Smooth muscle cell (in vitro differentiated cells): Measurements from ENCODE around the gene FBXO5. TPM values are rescaled to one million over a fixed set of nuclear protein-coding genes. Genes with fewer than 3 reads are reported as not detected.
A peak's percentile ranks its signal among the peaks of the same experiment; 100 is the strongest.

Source experiments
- DNase-seq: peaks from one replicate; lab custom pipeline; 2025; ENCODE audit not compliant: unreplicated experiment; lab: John Stamatoyannopoulos, UW
- H2AFZ ChIP-seq: fragments of 200-600 bp; sonication (generic); 2 replicates; pipeline ENCODE4 v1.6.0; 2016; ENCODE audit warnings: antibody characterized with exemption, low read depth, mild to moderate bottlenecking
- H3F3A ChIP-seq: fragments of 200-600 bp; sonication (generic); 2 replicates; pipeline ENCODE4 v1.6.0; 2017; ENCODE audit warnings: antibody characterized with exemption, low read depth
- H3K27ac ChIP-seq: fragments of 200-600 bp; sonication (generic); 2 replicates; pipeline ENCODE4 v1.5.1; 2016; ENCODE audit warnings: low read depth, mild to moderate bottlenecking
- H3K27me3 ChIP-seq: fragments of 200-600 bp; sonication (generic); 2 replicates; pipeline ENCODE4 v1.6.1; 2016; ENCODE audit warnings: low read depth, mild to moderate bottlenecking
- H3K36me3 ChIP-seq: fragments of 200-600 bp; sonication (generic); 2 replicates; pipeline ENCODE4 v1.5.1; 2016; ENCODE audit warnings: low read depth
- H3K4me1 ChIP-seq: fragments of 200-600 bp; sonication (generic); 2 replicates; pipeline ENCODE4 v1.5.1; 2016; ENCODE audit warnings: low read depth
- H3K4me2 ChIP-seq: fragments of 200-600 bp; sonication (generic); 2 replicates; pipeline ENCODE4 v1.6.0; 2016; ENCODE audit warnings: mild to moderate bottlenecking
- H3K4me3 ChIP-seq: fragments of 200-600 bp; sonication (generic); 2 replicates; pipeline ENCODE4 v1.5.1; 2016; ENCODE audit warnings: mild to moderate bottlenecking
- H3K79me2 ChIP-seq: fragments of 200-600 bp; sonication (generic); 2 replicates; pipeline ENCODE4 v1.6.0; 2016; ENCODE audit warnings: low read depth, mild to moderate bottlenecking
- H3K9ac ChIP-seq: fragments of 200-600 bp; sonication (generic); 2 replicates; pipeline ENCODE4 v1.6.0; 2016; ENCODE audit warnings: low read depth
- H3K9me3 ChIP-seq: fragments of 200-600 bp; sonication (generic); replicated peaks from 2 replicates; pipeline ENCODE4 v1.5.1; 2016; ENCODE audit warnings: low read depth
- H4K20me1 ChIP-seq: fragments of 200-600 bp; sonication (generic); 2 replicates; pipeline ENCODE4 v1.6.0; 2016; ENCODE audit warnings: low read depth
- WGBS: methylation state at CpG from one replicate; pipeline ENCODE4 v1.1.7; 2016; ENCODE audit warnings: low lambda C conversion rate; 5-methylcytosine and 5-hydroxymethylcytosine counted together
- polyA plus RNA-seq: library from polyadenylated mRNA; unstranded; fragments of >200 nt; fragmentation: Nextera tagmentation; extraction: Ambion mirVana; gene quantifications from 2 replicates; pipeline ENCODE4 v1.2.1, GENCODE V29; 2016
- total RNA-seq: library from RNA; depleted of rRNA; stranded (reverse); fragments of >200 nt; gene quantifications from 2 replicates; pipeline ENCODE4 v1.2.3, GENCODE V29; 2014
- TF ChIP-seq, protein P1 (sequence below): fragments of 200-600 bp; sonication (generic); IDR thresholded peaks from 2 replicates; pipeline ENCODE4 v1.5.1; 2017; ENCODE audit warnings: borderline replicate concordance, mild to moderate bottlenecking, antibody characterized with exemption; ENCODE audit not compliant: insufficient read depth, poor library complexity, severe bottlenecking

FBXO5 gene, protein sequence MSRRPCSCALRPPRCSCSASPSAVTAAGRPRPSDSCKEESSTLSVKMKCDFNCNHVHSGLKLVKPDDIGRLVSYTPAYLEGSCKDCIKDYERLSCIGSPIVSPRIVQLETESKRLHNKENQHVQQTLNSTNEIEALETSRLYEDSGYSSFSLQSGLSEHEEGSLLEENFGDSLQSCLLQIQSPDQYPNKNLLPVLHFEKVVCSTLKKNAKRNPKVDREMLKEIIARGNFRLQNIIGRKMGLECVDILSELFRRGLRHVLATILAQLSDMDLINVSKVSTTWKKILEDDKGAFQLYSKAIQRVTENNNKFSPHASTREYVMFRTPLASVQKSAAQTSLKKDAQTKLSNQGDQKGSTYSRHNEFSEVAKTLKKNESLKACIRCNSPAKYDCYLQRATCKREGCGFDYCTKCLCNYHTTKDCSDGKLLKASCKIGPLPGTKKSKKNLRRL
- total RNA-seq (10.7 and 11.4 TPM in 2 replicates), polyA plus RNA-seq (8.0 and 9.2 TPM in 2 replicates)

- peaks cover 8% of the 10 kb centered on the region for H3F3A ChIP-seq
- H3K27ac ChIP-seq = peak within 1 kb of the TSS; percentile 81
- peaks cover 49% of the 10 kb centered on the region for H3K4me1 ChIP-seq
- H3K36me3 ChIP-seq = no peaks in the 10 kb centered on the region
- H3K79me2 ChIP-seq = peaks cover 68% of the 10 kb centered on the region
- peak within 1 kb of the TSS; percentile 99 for H3K4me2 ChIP-seq
- H3K9ac ChIP-seq = peak within 1 kb of the TSS; percentile 71
- no peaks in the 10 kb centered on the region for H3K27me3 ChIP-seq
- H2AFZ ChIP-seq = peak within 1 kb of the TSS; percentile 49
- WGBS = under 1% methylated on average over 65 of the region's 66 CpGs
- H3K9me3 ChIP-seq = no peaks in the 10 kb centered on the region
- DNase-seq = peak; percentile 98
- peaks cover 42% of the 10 kb centered on the region for H4K20me1 ChIP-seq
- peak within 1 kb of the TSS; percentile 99 for H3K4me3 ChIP-seq
- TF ChIP-seq, protein P1, sequence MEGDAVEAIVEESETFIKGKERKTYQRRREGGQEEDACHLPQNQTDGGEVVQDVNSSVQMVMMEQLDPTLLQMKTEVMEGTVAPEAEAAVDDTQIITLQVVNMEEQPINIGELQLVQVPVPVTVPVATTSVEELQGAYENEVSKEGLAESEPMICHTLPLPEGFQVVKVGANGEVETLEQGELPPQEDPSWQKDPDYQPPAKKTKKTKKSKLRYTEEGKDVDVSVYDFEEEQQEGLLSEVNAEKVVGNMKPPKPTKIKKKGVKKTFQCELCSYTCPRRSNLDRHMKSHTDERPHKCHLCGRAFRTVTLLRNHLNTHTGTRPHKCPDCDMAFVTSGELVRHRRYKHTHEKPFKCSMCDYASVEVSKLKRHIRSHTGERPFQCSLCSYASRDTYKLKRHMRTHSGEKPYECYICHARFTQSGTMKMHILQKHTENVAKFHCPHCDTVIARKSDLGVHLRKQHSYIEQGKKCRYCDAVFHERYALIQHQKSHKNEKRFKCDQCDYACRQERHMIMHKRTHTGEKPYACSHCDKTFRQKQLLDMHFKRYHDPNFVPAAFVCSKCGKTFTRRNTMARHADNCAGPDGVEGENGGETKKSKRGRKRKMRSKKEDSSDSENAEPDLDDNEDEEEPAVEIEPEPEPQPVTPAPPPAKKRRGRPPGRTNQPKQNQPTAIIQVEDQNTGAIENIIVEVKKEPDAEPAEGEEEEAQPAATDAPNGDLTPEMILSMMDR = no peak
These were observed at the start of gene FBXO5 for GRCh38 chr6:152982904-152983636. Gene FBXO5 (minus strand): TSS chr6:152983041. CDS start chr6:152982959, 82 bp downstream.

GRCh38 chr6:153032255-153032882 is 49.5 kb upstream of the FBXO5 start:
- Histone ChIP-seq H3K4me2 (no peak overlapping the region), H3K9me3 (no peaks in the 10 kb centered on the region), H3K4me3 (no peak overlapping the region), H3K4me1 (no peaks in the 10 kb centered on the region), H3K9ac (no peak overlapping the region), H3K36me3 (no peaks in the 10 kb centered on the region), H3F3A (no peaks in the 10 kb centered on the region), H3K79me2 (no peaks in the 10 kb centered on the region), H3K27me3 (no peaks in the 10 kb centered on the region), H4K20me1 (no peaks in the 10 kb centered on the region), H3K27ac (no peak overlapping the region), H2AFZ (no peak overlapping the region)
- WGBS = 83% methylated on average over 9 of the region's 9 CpGs
- TF ChIP-seq, protein P1 = peak; percentile 55
- DNase-seq = no peak

DNA sequence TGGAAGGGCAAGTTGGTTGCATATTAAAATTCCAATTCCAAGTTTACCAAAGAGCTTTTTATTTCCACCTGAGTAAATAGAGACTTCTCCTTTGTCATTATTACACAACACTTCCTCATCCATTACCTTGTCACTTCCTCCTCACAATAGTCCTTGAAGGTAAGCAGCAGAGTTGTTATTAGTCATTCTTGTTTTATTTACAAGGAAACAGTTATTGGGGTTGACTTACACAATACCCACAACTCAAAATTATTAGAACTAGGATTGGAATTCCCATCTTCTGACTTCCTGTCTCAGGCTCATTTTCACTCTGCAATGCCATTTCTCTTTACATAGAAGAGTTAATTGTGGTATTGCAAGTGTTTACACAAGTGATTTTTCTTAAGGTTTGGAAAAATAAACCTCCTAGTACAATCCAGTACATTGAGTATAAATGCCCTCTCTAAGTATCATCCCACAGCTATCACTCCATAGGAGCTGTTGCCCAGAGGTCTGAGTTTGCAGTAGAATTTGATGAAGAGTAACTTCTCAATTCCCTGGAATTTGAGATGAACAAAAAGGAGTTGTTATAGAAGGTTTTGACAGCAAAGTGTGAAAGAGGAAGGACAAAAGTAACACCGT is 48.6 kb upstream of the FBXO5 start:
- H3K4me3 ChIP-seq = no peak overlapping the region
- H3K4me2 ChIP-seq = no peak overlapping the region
- 59% methylated on average over 1 of the region's 1 CpG for WGBS

More for the DNA sequence above, 48.6 kb upstream of the FBXO5 start:
- TF ChIP-seq, protein P1 = no peak
- no peaks in the 10 kb centered on the region for H3K27me3 ChIP-seq
- H4K20me1 ChIP-seq = no peaks in the 10 kb centered on the region
- H3K9me3 ChIP-seq = no peaks in the 10 kb centered on the region
- no peak for DNase-seq
- no peaks in the 10 kb centered on the region for H3F3A ChIP-seq
- H3K27ac ChIP-seq = no peak overlapping the region
- H3K4me1 ChIP-seq = no peaks in the 10 kb centered on the region
- no peaks in the 10 kb centered on the region for H3K36me3 ChIP-seq
- no peak overlapping the region for H2AFZ ChIP-seq
- H3K79me2 ChIP-seq = no peaks in the 10 kb centered on the region
- H3K9ac ChIP-seq = no peak overlapping the region
